ENCODE measurements around the gene ABR. TPM values are rescaled to one million over a fixed set of nuclear protein-coding genes. Genes with fewer than 3 reads are reported as not detected.

Gene ABR
- total and polyA plus RNA-seq, 3 donors from 2014 or later, result 30.6 to 52.7 (median 42.1) TPM

DNA sequence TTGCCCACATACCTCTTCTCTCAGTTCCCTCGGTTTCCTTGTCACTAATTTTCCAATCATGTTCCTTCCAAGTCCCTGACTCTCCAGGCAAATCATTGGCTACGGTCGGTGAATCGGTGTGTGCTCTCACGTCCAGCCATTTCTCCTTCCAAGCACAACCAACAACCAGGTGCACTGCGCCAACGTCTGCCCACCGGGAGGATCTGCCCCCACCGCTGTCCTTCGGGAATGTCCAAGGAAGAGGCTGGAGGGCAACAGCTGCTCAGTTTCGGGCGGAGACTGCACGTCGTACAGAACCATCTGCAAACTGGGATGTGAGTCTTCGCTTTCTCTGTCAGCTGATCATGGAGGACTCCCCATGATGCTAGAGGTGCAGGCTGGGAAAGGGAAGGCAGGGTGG is 191.8 kb downstream of the ABR start:
- no peak for TF ChIP-seq POLR2A (IDR thresholded peaks at IDR 0.05)
- TF ChIP-seq CTCF (IDR thresholded peaks at IDR 0.05), result no peak
- intact Hi-C loops (cut with DNase I; ENCODE audit: low total_unique reads), result loop anchor here (10.0 kb wide), 1 partner anchor 113 kb away; no protein-coding TSS in a partner anchor
- no peak overlapping the region for H3K27ac ChIP-seq
- H3K4me1 ChIP-seq, result no peaks in the 10 kb centered on the region
- H3K27me3 ChIP-seq, result no peaks in the 10 kb centered on the region
- no peak overlapping the region for H3K4me3 ChIP-seq
- 93 to 97% methylated on average over 14 to 15 of the region's 15 CpGs for WGBS, 2 donors
- no peaks in the 10 kb centered on the region for H3K9me3 ChIP-seq
- no peaks in the 10 kb centered on the region for H3K36me3 ChIP-seq (ENCODE audit: low read depth, missing control alignments)
- DNase-seq, result no peak

GRCh38 chr17:986322-986929 is 193.4 kb downstream of the ABR start:
- Histone ChIP-seq H3K27ac (no peak overlapping the region), H3K4me1 (no peaks in the 10 kb centered on the region), H3K4me3 (no peak overlapping the region), H3K36me3 (ENCODE audit: low read depth, missing control alignments) (no peaks in the 10 kb centered on the region), H3K9me3 (no peaks in the 10 kb centered on the region), H3K27me3 (no peaks in the 10 kb centered on the region)
- intact Hi-C loops (cut with DNase I; ENCODE audit: low total_unique reads), result loop anchor here (10.0 kb wide), 1 partner anchor 112 kb away; no protein-coding TSS in a partner anchor
- DNase-seq, result no peak
- WGBS, 2 donors, result 87 to 93% methylated on average over 3 to 6 of the region's 6 CpGs
- TF ChIP-seq CTCF (IDR thresholded peaks at IDR 0.05) (no peak), POLR2A (IDR thresholded peaks at IDR 0.05) (no peak)

- H3K4me1 ChIP-seq, result peaks cover 6% of the 10 kb centered on the region
- no peaks in the 10 kb centered on the region for H3K9me3 ChIP-seq
- H3K27ac ChIP-seq, result no peak overlapping the region
- intact Hi-C loops (cut with DNase I; ENCODE audit: low total_unique reads), result loop anchor here (5.0 to 10.0 kb wide), 2 partner anchors 109 to 187 kb away; no protein-coding TSS in a partner anchor
- TF ChIP-seq POLR2A (IDR thresholded peaks at IDR 0.05) (no peak), CTCF (IDR thresholded peaks at IDR 0.05) (no peak)
- no peaks in the 10 kb centered on the region for H3K36me3 ChIP-seq (ENCODE audit: low read depth, missing control alignments)
- no peak for DNase-seq
- no peaks in the 10 kb centered on the region for H3K27me3 ChIP-seq
- no peak overlapping the region for H3K4me3 ChIP-seq
- WGBS, 2 donors, result 61 to 69% methylated on average over 3 of the region's 3 CpGs
Measured at GRCh38 chr17:983921-984320, 195.9 kb downstream of the ABR start.

- Histone ChIP-seq H3K27me3 (no peaks in the 10 kb centered on the region), H3K27ac (no peak overlapping the region), H3K36me3 (ENCODE audit: low read depth, missing control alignments) (no peaks in the 10 kb centered on the region), H3K4me3 (peak overlapping the region in 1 of 2 donors; percentile 71), H3K4me1 (peaks cover 13% of the 10 kb centered on the region), H3K9me3 (no peaks in the 10 kb centered on the region)
- DNase-seq, result no peak
- WGBS, 2 donors, result 39 to 40% methylated on average over 10 of the region's 10 CpGs
- intact Hi-C loops (cut with DNase I; ENCODE audit: low total_unique reads), result loop anchor here (5.0 to 10.0 kb wide), 2 partner anchors 106 to 184 kb away; no protein-coding TSS in a partner anchor
- TF ChIP-seq POLR2A (IDR thresholded peaks at IDR 0.05) (no peak), CTCF (IDR thresholded peaks at IDR 0.05) (no peak)
Measured at GRCh38 chr17:981292-981658, 198.5 kb downstream of the ABR start.
